NCI-H748 treated with DMSO at 0.1 percent for 48 hours (cell line): Measurements from ENCODE around the gene CDH2.
A peak's percentile ranks its signal among the peaks of the same experiment; 100 is the strongest.
"Not testable (repeated sequence)": the region's sequence is repeated elsewhere in the genome, so short reads cannot be mapped to it uniquely, and the experiment has no call there.

Experiments used
- DNase-seq: peaks from one replicate; lab custom pipeline; 2025; lab: John Stamatoyannopoulos, UW

The CDH2 gene

GRCh38 chr18:27921904-27922751 is 254.8 kb downstream of the CDH2 start:
- no peak for DNase-seq

- no peak for DNase-seq
These were observed 255.5 kb downstream of the CDH2 start for GRCh38 chr18:27921392-27921791.

GRCh38 chr18:27920836-27921235 is 256.1 kb downstream of the CDH2 start:
- no peak for DNase-seq

- not testable (repeated sequence) for DNase-seq
These were observed 270.7 kb downstream of the CDH2 start for GRCh38 chr18:27906189-27906588.

DNA sequence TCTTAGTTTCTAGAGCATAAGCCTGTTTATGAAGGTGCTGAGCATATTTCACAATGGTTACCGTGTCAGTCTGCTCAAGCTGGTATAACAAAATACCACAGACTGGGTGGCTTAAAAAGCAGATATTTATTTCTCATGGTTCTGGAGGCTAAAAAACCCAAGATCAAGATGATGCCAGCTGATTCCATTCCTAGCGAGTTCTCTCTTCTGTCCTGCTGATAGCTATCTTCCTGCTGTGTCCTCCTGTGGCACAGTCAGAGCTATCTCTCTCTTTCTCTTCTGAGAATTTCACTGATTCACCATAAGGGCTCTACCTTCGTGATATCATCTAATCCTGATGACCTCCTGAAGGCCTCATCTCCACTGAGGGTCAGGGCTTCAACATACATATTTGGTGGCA is 273.0 kb downstream of the CDH2 start:
- no peak for DNase-seq

DNA sequence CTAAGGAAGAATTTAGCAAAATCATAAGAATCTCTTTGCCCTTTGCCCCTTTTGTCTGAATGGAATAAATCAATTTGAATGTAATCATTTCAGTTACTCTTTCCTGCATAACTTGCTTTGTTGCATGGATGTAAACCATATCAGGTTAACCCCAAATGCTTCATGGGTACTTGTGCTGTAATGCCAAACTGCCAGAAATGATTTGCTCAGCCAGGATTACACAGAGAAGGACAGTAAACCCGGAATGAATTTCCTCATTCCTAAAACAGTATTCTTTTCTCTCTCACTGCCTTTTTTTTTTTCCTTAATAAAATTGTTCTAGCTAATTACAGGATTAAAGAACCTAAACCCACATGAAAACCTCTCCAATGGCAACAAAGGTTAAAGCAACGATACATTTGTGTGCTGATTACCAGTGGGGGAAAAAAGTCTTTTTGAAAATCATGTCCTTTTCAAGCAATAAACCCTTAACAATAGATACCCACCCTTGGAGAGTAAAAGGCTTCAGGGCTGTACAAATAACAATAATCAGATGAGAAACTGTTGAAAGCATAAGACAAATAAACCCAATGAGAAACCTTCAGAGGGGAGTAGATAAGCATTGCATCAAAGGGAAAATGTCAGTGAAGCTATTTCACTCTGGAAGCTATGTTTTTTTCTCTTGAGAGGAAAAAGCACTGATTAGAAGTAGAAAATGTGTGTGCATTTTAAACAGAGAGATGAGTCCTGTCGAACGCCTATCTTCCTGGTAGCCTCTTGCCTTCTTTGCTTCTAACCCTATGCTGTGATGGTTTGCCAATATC is 275.3 kb downstream of the CDH2 start:
- DNase-seq: peak; percentile 24
